GM12892 (cell line): ENCODE results near the gene SAAL1.

Experiments used
- POLR2A ChIP-seq: IDR thresholded peaks from 2 replicates; pipeline ENCODE4 v1.6.1; 2011; ENCODE audit warnings: low read depth, low read length, control low read depth
- POLR2AphosphoS5 ChIP-seq: IDR thresholded peaks from 2 replicates; pipeline ENCODE4 v1.6.1; 2011; ENCODE audit warnings: low read depth, low read length, control low read depth

- TF ChIP-seq POLR2AphosphoS5 (no peak), POLR2A (no peak)
These were observed 26.5 kb upstream of the SAAL1 start, which contains the start of gene MRGPRX3 for GRCh38 chr11:18132341-18132740.
